ENCODE data around the gene ANKRD10.

Gene ANKRD10

GRCh38 chr13:110914331-110915056 lies 375 bp downstream of the ANKRD10 start:
- peak; percentile 60 for DNase-seq

- DNase-seq: no peak
Observed at GRCh38 chr13:110914081-110914330, 863 bp downstream of the ANKRD10 start.

- peak; percentile 60 for DNase-seq
Observed at GRCh38 chr13:110913322-110914080, 1.4 kb downstream of the ANKRD10 start.

GRCh38 chr13:110912651-110913051 lies 2.2 kb downstream of the ANKRD10 start:
- DNase-seq: peak; percentile 38

GRCh38 chr13:110911880-110912279 lies 3.0 kb downstream of the ANKRD10 start:
- DNase-seq: no peak

- no peak for DNase-seq
Observed at GRCh38 chr13:110910013-110910890, 4.6 kb downstream of the ANKRD10 start.

- DNase-seq: no peak
Observed at GRCh38 chr13:110907951-110908898, 6.6 kb downstream of the ANKRD10 start.

GRCh38 chr13:110907301-110907700 lies 7.6 kb downstream of the ANKRD10 start:
- DNase-seq: no peak

GRCh38 chr13:110904748-110905147 lies 10.1 kb downstream of the ANKRD10 start:
- no peak for DNase-seq

GRCh38 chr13:110902370-110902769 lies 12.5 kb downstream of the ANKRD10 start:
- DNase-seq: no peak

- DNase-seq: no peak
Observed at GRCh38 chr13:110897521-110897920, 17.3 kb downstream of the ANKRD10 start.

GRCh38 chr13:110897014-110897413 lies 17.9 kb downstream of the ANKRD10 start:
- DNase-seq: no peak

GRCh38 chr13:110894086-110894485 lies 20.8 kb downstream of the ANKRD10 start:
- DNase-seq: no peak

- no peak for DNase-seq
Observed at GRCh38 chr13:110893571-110893970, 21.3 kb downstream of the ANKRD10 start.

- DNase-seq: no peak
Observed at GRCh38 chr13:110890279-110891165, 24.3 kb downstream of the ANKRD10 start.

GRCh38 chr13:110888390-110888789 lies 26.5 kb downstream of the ANKRD10 start:
- DNase-seq: no peak

- no peak for DNase-seq
Observed at GRCh38 chr13:110887597-110888333, 27.1 kb downstream of the ANKRD10 start.

- DNase-seq: no peak
Observed at GRCh38 chr13:110886870-110887596, 27.8 kb downstream of the ANKRD10 start.

- DNase-seq: no peak
Observed at GRCh38 chr13:110885966-110886869, 28.7 kb downstream of the ANKRD10 start.
